ENCODE data around the gene PHKG1.

- TF ChIP-seq CTCF (IDR thresholded peaks at IDR 0.05) (no peak), POLR2A (IDR thresholded peaks at IDR 0.05) (no peak)
Measured at GRCh38 chr7:56051053-56051338, 41.8 kb downstream of the PHKG1 start.
